GM10248 (cell line): ENCODE results near the gene CD101.

ENCODE experiments used
- CTCF ChIA-PET: fragments of 300-600 bp; sonication (Branson Sonifier 250); formaldehyde crosslinking; extraction: SDS; loops from one replicate; lab custom pipeline; 2021; ENCODE audit warnings: antibody characterized with exemption; lab: Yijun Ruan, JAX
- POLR2A ChIA-PET: fragments of 350-650 bp; sonication (Branson Sonifier 250); formaldehyde crosslinking; extraction: SDS; loops from one replicate; lab custom pipeline; 2020; ENCODE audit warnings: antibody characterized with exemption; lab: Yijun Ruan, JAX
- DNase-seq: peaks from one replicate; pipeline ENCODE4 v3.0.0; 2012; ENCODE audit errors: extremely low spot score
- CTCF ChIP-seq: IDR thresholded peaks from 2 replicates; pipeline ENCODE4 v1.5.1; 2012; ENCODE audit warnings: mild to moderate bottlenecking, low read depth; ENCODE audit errors: extremely low read depth, missing control alignments, control extremely low read depth

Gene CD101

GRCh38 chr1:117034791-117035290, 33.3 kb downstream of the CD101 start:
- TF ChIP-seq CTCF = no peak
- no peak for DNase-seq
- ChIA-PET POLR2A (no interaction called here), CTCF (no interaction called here)

GRCh38 chr1:117036018-117036461, 34.5 kb downstream of the CD101 start:
- TF ChIP-seq CTCF = no peak
- DNase-seq = no peak
- POLR2A ChIA-PET = no interaction called here
- CTCF ChIA-PET = no interaction called here

- TF ChIP-seq CTCF = no peak
- POLR2A ChIA-PET = no interaction called here
- CTCF ChIA-PET = interaction anchor here (0.8 to 1.7 kb wide), 4 partner anchors 10 to 301 kb away, joined by 3 to 5 read pairs (median 4); no protein-coding TSS in a partner anchor
- DNase-seq = no peak
Measured at GRCh38 chr1:117037802-117038201, 36.2 kb downstream of the CD101 start.

- ChIA-PET POLR2A (no interaction called here), CTCF (interaction anchor here (0.8 to 1.7 kb wide), 4 partner anchors 10 to 301 kb away, joined by 3 to 5 read pairs (median 4); no protein-coding TSS in a partner anchor)
- no peak for DNase-seq
Measured at GRCh38 chr1:117038236-117038635, 36.7 kb downstream of the CD101 start.

GRCh38 chr1:117044217-117044616, 42.7 kb downstream of the CD101 start:
- no peak for DNase-seq
- no peak for TF ChIP-seq CTCF
- ChIA-PET POLR2A (no interaction called here), CTCF (interaction anchor here (1.0 to 1.4 kb wide), 3 partner anchors 18 to 320 kb away, joined by 3 to 4 read pairs (median 3); no protein-coding TSS in a partner anchor)

More at GRCh38 chr1:117038236-117038635, 36.7 kb downstream of the CD101 start:
- no peak for TF ChIP-seq CTCF

GRCh38 chr1:117045644-117046043, 44.1 kb downstream of the CD101 start:
- no peak for DNase-seq
- TF ChIP-seq CTCF = no peak
- ChIA-PET POLR2A (no interaction called here), CTCF (interaction anchor here (0.7 to 1.2 kb wide), 4 partner anchors 10 to 477 kb away, joined by 3 read pairs; no protein-coding TSS in a partner anchor)

GRCh38 chr1:117046781-117047180, 45.2 kb downstream of the CD101 start:
- no peak for DNase-seq
- ChIA-PET POLR2A (no interaction called here), CTCF (interaction anchor here (1.1 to 1.3 kb wide), 2 partner anchors 170 to 489 kb away, joined by 3 read pairs; no protein-coding TSS in a partner anchor)
- TF ChIP-seq CTCF = no peak
